Astrocyte (in vitro differentiated cells and primary cell): ENCODE data around the gene HTRA1.

ENCODE experiments used
- EZH2 ChIP-seq: IDR thresholded peaks from 2 replicates; pipeline ENCODE4 v1.6.1; 2012; ENCODE audit warnings: mild to moderate bottlenecking, low read length, inconsistent platforms; ENCODE audit not compliant: insufficient read depth
- TF ChIP-seq, protein P1 (sequence below): IDR thresholded peaks from 2 replicates; pipeline ENCODE4 v1.5.1; 2011; ENCODE audit warnings: low read depth, mild to moderate bottlenecking, inconsistent platforms, low read length, moderate library complexity; ENCODE audit not compliant: insufficient read depth

GRCh38 chr10:122531939-122532338 lies 70.6 kb downstream of the HTRA1 start:
- TF ChIP-seq, protein P1, sequence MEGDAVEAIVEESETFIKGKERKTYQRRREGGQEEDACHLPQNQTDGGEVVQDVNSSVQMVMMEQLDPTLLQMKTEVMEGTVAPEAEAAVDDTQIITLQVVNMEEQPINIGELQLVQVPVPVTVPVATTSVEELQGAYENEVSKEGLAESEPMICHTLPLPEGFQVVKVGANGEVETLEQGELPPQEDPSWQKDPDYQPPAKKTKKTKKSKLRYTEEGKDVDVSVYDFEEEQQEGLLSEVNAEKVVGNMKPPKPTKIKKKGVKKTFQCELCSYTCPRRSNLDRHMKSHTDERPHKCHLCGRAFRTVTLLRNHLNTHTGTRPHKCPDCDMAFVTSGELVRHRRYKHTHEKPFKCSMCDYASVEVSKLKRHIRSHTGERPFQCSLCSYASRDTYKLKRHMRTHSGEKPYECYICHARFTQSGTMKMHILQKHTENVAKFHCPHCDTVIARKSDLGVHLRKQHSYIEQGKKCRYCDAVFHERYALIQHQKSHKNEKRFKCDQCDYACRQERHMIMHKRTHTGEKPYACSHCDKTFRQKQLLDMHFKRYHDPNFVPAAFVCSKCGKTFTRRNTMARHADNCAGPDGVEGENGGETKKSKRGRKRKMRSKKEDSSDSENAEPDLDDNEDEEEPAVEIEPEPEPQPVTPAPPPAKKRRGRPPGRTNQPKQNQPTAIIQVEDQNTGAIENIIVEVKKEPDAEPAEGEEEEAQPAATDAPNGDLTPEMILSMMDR: no peak
- no peak for TF ChIP-seq EZH2
